H9 (cell line): Measurements from ENCODE around the gene SERPINA5. TPM values are rescaled to one million over a fixed set of nuclear protein-coding genes. Genes with fewer than 3 reads are reported as not detected.

ENCODE experiments used
- DNase-seq: peaks from one replicate; pipeline ENCODE4 v3.0.0-alpha.2; 2017
- H2AFZ ChIP-seq: one replicate; pipeline ENCODE4 v1.6.1; 2013; ENCODE audit warnings: mild to moderate bottlenecking, low read length, control low read depth, moderate library complexity
- H2AK5ac ChIP-seq: 2 replicates; pipeline ENCODE4 v1.6.1; 2013; ENCODE audit warnings: low read length, control low read depth, mixed read lengths; ENCODE audit not compliant: insufficient read length
- H2BK120ac ChIP-seq: one replicate; pipeline ENCODE4 v1.6.1; 2013; ENCODE audit warnings: low read depth, mild to moderate bottlenecking, low read length, control low read depth, inconsistent platforms; ENCODE audit not compliant: poor library complexity, severe bottlenecking
- H2BK12ac ChIP-seq: 2 replicates; pipeline ENCODE4 v1.6.1; 2013; ENCODE audit warnings: low read length, control low read depth, mixed read lengths, low read depth; ENCODE audit not compliant: insufficient read length
- H2BK15ac ChIP-seq: 2 replicates; pipeline ENCODE4 v1.6.1; 2013; ENCODE audit warnings: low read depth, low read length, control low read depth
- H2BK20ac ChIP-seq: one replicate; pipeline ENCODE4 v1.6.1; 2013; ENCODE audit warnings: low read depth, mild to moderate bottlenecking, low read length, control low read depth, inconsistent platforms; ENCODE audit not compliant: poor library complexity, severe bottlenecking
- H2BK5ac ChIP-seq: 2 replicates; pipeline ENCODE4 v1.6.1; 2013; ENCODE audit warnings: low read length, control low read depth, mixed read lengths; ENCODE audit not compliant: insufficient read length
- H3K14ac ChIP-seq: 2 replicates; pipeline ENCODE4 v1.6.1; 2013; ENCODE audit warnings: low read length, control low read depth; ENCODE audit not compliant: insufficient read depth
- H3K18ac ChIP-seq: 2 replicates; pipeline ENCODE4 v1.6.1; 2013; ENCODE audit warnings: low read depth, mild to moderate bottlenecking, mixed read lengths, low read length, control low read depth; ENCODE audit not compliant: insufficient read length
- H3K23ac ChIP-seq: 2 replicates; pipeline ENCODE4 v1.6.1; 2013; ENCODE audit warnings: low read length, control low read depth, mixed read lengths, low read depth; ENCODE audit not compliant: insufficient read length
- H3K23me2 ChIP-seq: 2 replicates; pipeline ENCODE4 v1.6.1; 2013; ENCODE audit warnings: low read depth, mild to moderate bottlenecking, mixed read lengths, low read length, control low read depth; ENCODE audit not compliant: insufficient read length, poor library complexity, severe bottlenecking
- H3K27ac ChIP-seq: 2 replicates; pipeline ENCODE4 v1.5.1; 2013; ENCODE audit warnings: low read length, control low read depth, mixed read lengths, low read depth; ENCODE audit not compliant: insufficient read length
- H3K27me3 ChIP-seq: 2 replicates; pipeline ENCODE4 v1.6.1; 2013; ENCODE audit warnings: low read length, control low read depth, inconsistent platforms; ENCODE audit not compliant: insufficient read depth
- H3K4ac ChIP-seq: 2 replicates; pipeline ENCODE4 v1.6.1; 2013; ENCODE audit warnings: low read depth, mild to moderate bottlenecking, control low read depth, inconsistent platforms, low read length, moderate library complexity
- H3K4me1 ChIP-seq: 2 replicates; pipeline ENCODE4 v1.6.1; 2013; ENCODE audit warnings: low read length, control low read depth, inconsistent platforms; ENCODE audit not compliant: insufficient read depth
- H3K4me2 ChIP-seq: 2 replicates; pipeline ENCODE4 v1.6.1; 2013; ENCODE audit warnings: low read length, control low read depth, mixed read lengths; ENCODE audit not compliant: insufficient read length, insufficient read depth
- H3K56ac ChIP-seq: 2 replicates; pipeline ENCODE4 v1.6.1; 2013; ENCODE audit warnings: low read depth, mild to moderate bottlenecking, mixed read lengths, low read length, control low read depth; ENCODE audit not compliant: insufficient read length
- H3K79me1 ChIP-seq: 2 replicates; pipeline ENCODE4 v1.6.1; 2013; ENCODE audit warnings: low read depth, mild to moderate bottlenecking, moderate library complexity, low read length, control low read depth, inconsistent platforms; ENCODE audit not compliant: insufficient read depth, poor library complexity, severe bottlenecking
- H3K79me2 ChIP-seq: 2 replicates; pipeline ENCODE4 v1.6.1; 2013; ENCODE audit warnings: low read length, control low read depth, inconsistent platforms; ENCODE audit not compliant: insufficient read depth
- H3K9ac ChIP-seq: 2 replicates; pipeline ENCODE4 v1.6.1; 2013; ENCODE audit warnings: low read length, control low read depth, mixed read lengths; ENCODE audit not compliant: insufficient read length; ENCODE audit errors: extremely low read depth
- H3K9me3 ChIP-seq: one replicate; pipeline ENCODE4 v1.6.1; 2013; ENCODE audit warnings: low read depth, low read length, inconsistent platforms; ENCODE audit not compliant: control insufficient read depth
- H3T11ph ChIP-seq: one replicate; pipeline ENCODE4 v1.6.1; 2013; ENCODE audit warnings: mild to moderate bottlenecking, low read length, control low read depth, inconsistent platforms
- H4K20me1 ChIP-seq: one replicate; pipeline ENCODE4 v1.6.1; 2013; ENCODE audit not compliant: control insufficient read depth, insufficient read length, insufficient read depth
- H4K5ac ChIP-seq: 2 replicates; pipeline ENCODE4 v1.6.1; 2013; ENCODE audit warnings: low read depth, mild to moderate bottlenecking, mixed read lengths, low read length, control low read depth; ENCODE audit not compliant: insufficient read length
- H4K8ac ChIP-seq: replicated peaks from 2 replicates; pipeline ENCODE4 v1.6.1; 2013; ENCODE audit warnings: low read length, control low read depth, mixed read lengths, low read depth; ENCODE audit not compliant: insufficient read length
- H4K91ac ChIP-seq: 2 replicates; pipeline ENCODE4 v1.6.1; 2013; ENCODE audit warnings: low read depth, mild to moderate bottlenecking, moderate library complexity, mixed read lengths, low read length, control low read depth; ENCODE audit not compliant: insufficient read length
- H3K27ac Mint-ChIP-seq, 3 experiments: 2 replicates in 2 of 3; 3 replicates in 1 of 3; pipeline ENCODE4 v1.8.0; 2020 to 2021; ENCODE audit warnings: mixed read lengths in 3 of 3, mild to moderate bottlenecking in 1 of 3, moderate library complexity in 1 of 3
- H3K27me3 Mint-ChIP-seq: 2 replicates; pipeline ENCODE4 v1.8.0; 2021; ENCODE audit warnings: low read depth, mild to moderate bottlenecking, moderate library complexity, mixed read lengths
- H3K36me3 Mint-ChIP-seq, 3 experiments: 2 replicates in 2 of 3; 3 replicates in 1 of 3; pipeline ENCODE4 v1.8.0; 2020 to 2021; ENCODE audit warnings: low read depth in 3 of 3, mixed read lengths in 3 of 3; ENCODE audit not compliant: insufficient read depth in 1 of 3
- H3K4me1 Mint-ChIP-seq, 2 experiments: 2 replicates each; pipeline ENCODE4 v1.8.0; 2020; ENCODE audit warnings: mixed read lengths in 2 of 2
- H3K4me3 Mint-ChIP-seq, 2 experiments: 2 replicates in 1 of 2; 3 replicates in 1 of 2; pipeline ENCODE4 v1.8.0; 2020 to 2021; ENCODE audit warnings: mild to moderate bottlenecking in 2 of 2, mixed read lengths in 2 of 2, moderate library complexity in 1 of 2
- H3K9me3 Mint-ChIP-seq, 2 experiments: 2 replicates in 1 of 2; 3 replicates in 1 of 2; pipeline ENCODE4 v1.8.0; 2020; ENCODE audit warnings: mild to moderate bottlenecking in 2 of 2, mixed read lengths in 2 of 2, moderate library complexity in 1 of 2
- CTCF ChIP-seq: fragments of 200-600 bp; sonication (generic); conservative IDR thresholded peaks from 3 replicates; pipeline ENCODE4 v1.8.0; 2021; ENCODE audit warnings: antibody characterized with exemption, mild to moderate bottlenecking
- whole genome bisulfite sequencing: extraction: QIAGEN DNeasy Blood & Tissue Kit; methylation state at CpG from one replicate; pipeline ENCODE4 v1.1.7; 2013; ENCODE audit warnings: missing lambda C conversion rate, low lambda C conversion rate, mixed read lengths; ENCODE audit not compliant: insufficient read length; ENCODE audit errors: extremely low coverage; 5-methylcytosine and 5-hydroxymethylcytosine counted together
- total RNA-seq: library from RNA; stranded (reverse); gene quantifications from 2 replicates; pipeline ENCODE4 v1.2.1, GENCODE V29; 2021

SERPINA5 gene
- total RNA-seq, 1 experiment from 2014 or later: 1.1 TPM

- no peaks in the 10 kb centered on the region for H3K79me2 ChIP-seq
- H2BK120ac ChIP-seq: no peak overlapping the region
- H4K91ac ChIP-seq: no peak overlapping the region
- no peak overlapping the region for H3K27ac ChIP-seq
- H3K9ac ChIP-seq: no peak overlapping the region
- no peak overlapping the region for H2AFZ ChIP-seq
- no peaks in the 10 kb centered on the region for H3K23me2 ChIP-seq
- Mint-ChIP-seq H3K9me3 (peaks cover under 1 to 7% of the 10 kb centered on the region in 2 experiments; a peak in 4 of 5 replicates), H3K27me3 (peaks cover 34% of the 10 kb centered on the region), H3K4me1 (peaks cover 10 to 15% of the 10 kb centered on the region in 2 experiments; a peak in 3 of 4 replicates), H3K4me3 (no peak overlapping the region), H3K36me3 (peaks cover 0 to 7% (median 0%) of the 10 kb centered on the region in 3 experiments; a peak in 4 of 7 replicates), H3K27ac (no peak overlapping the region; a peak in 1 of 7 replicates)
- H3T11ph ChIP-seq: no peak overlapping the region
- no peak overlapping the region for H2BK5ac ChIP-seq
- H2BK15ac ChIP-seq: no peak overlapping the region
- no CpG with 5 or more reads among the region's 6 CpGs for WGBS
- no peak overlapping the region for H3K14ac ChIP-seq
- no peak overlapping the region for H3K56ac ChIP-seq
- H3K27me3 ChIP-seq: no peaks in the 10 kb centered on the region
- no peaks in the 10 kb centered on the region for H3K9me3 ChIP-seq
- TF ChIP-seq CTCF: no peak
- no peak overlapping the region for H2AK5ac ChIP-seq
- H2BK20ac ChIP-seq: no peak overlapping the region
- no peak overlapping the region for H2BK12ac ChIP-seq
- no peak overlapping the region for H3K18ac ChIP-seq
- H3K4me1 ChIP-seq: no peaks in the 10 kb centered on the region
- H4K5ac ChIP-seq: no peak overlapping the region
- H3K23ac ChIP-seq: no peak overlapping the region
- no peaks in the 10 kb centered on the region for H3K79me1 ChIP-seq
- H3K4me2 ChIP-seq: no peak overlapping the region
- no peaks in the 10 kb centered on the region for H4K20me1 ChIP-seq
- no peak for DNase-seq
- H3K4ac ChIP-seq: no peak overlapping the region
- H4K8ac ChIP-seq: no peak overlapping the region
Measured at GRCh38 chr14:94578712-94579111, 2.5 kb upstream of the SERPINA5 start.
